A673 (cell line): ENCODE data around the gene CD9. TPM values are rescaled to one million over a fixed set of nuclear protein-coding genes. Genes with fewer than 3 reads are reported as not detected.

ENCODE experiments used
- BruUV-seq: library from RNA; stranded (reverse); fragments of 400-500 nt; replicated peaks from 2 replicates; lab custom pipeline; 2021; lab: Mats Ljungman, UMichigan
- CTCF ChIA-PET: fragments of 300-600 bp; sonication (Branson Sonifier 250); formaldehyde crosslinking; loops from one replicate; lab custom pipeline; 2022; ENCODE audit warnings: antibody characterized with exemption; lab: Charles Lee
- POLR2A ChIA-PET: fragments of 300-600 bp; sonication (Branson Sonifier 250); formaldehyde crosslinking; loops from one replicate; lab custom pipeline; 2022; ENCODE audit warnings: antibody characterized with exemption; ENCODE audit not compliant: low non-redundant PET; lab: Charles Lee
- DNase-seq: peaks from one replicate; pipeline ENCODE4 v3.0.0-alpha.2; 2015; ENCODE audit warnings: low spot score
- H3K27ac ChIP-seq: fragments of 200-600 bp; sonication (generic); 2 replicates; pipeline ENCODE4 v1.5.1; 2016; ENCODE audit warnings: mixed run types, low read depth, mild to moderate bottlenecking, mixed read lengths, antibody characterized with exemption, low read length; ENCODE audit not compliant: poor library complexity, severe bottlenecking
- H3K27me3 ChIP-seq: fragments of 200-600 bp; sonication (generic); replicated peaks from 2 replicates; pipeline ENCODE4 v1.6.1; 2017; ENCODE audit warnings: mixed run types, low read depth, mild to moderate bottlenecking, mixed read lengths, antibody characterized with exemption, low read length; ENCODE audit not compliant: insufficient read depth, poor library complexity
- H3K36me3 ChIP-seq: fragments of 200-600 bp; sonication (generic); 2 replicates; pipeline ENCODE4 v1.6.1; 2016; ENCODE audit warnings: mixed run types, mild to moderate bottlenecking, mixed read lengths, antibody characterized with exemption, low read length; ENCODE audit not compliant: insufficient read depth, poor library complexity, severe bottlenecking
- H3K4me1 ChIP-seq: fragments of 200-600 bp; sonication (generic); 2 replicates; pipeline ENCODE4 v1.6.1; 2017; ENCODE audit warnings: mixed run types, mild to moderate bottlenecking, mixed read lengths, antibody characterized with exemption, low read length; ENCODE audit not compliant: insufficient read depth, poor library complexity, severe bottlenecking
- H3K4me3 ChIP-seq: fragments of 200-600 bp; sonication (generic); 2 replicates; pipeline ENCODE4 v1.5.1; 2016; ENCODE audit warnings: low read depth, mixed run types, mild to moderate bottlenecking, mixed read lengths, low read length; ENCODE audit not compliant: poor library complexity, severe bottlenecking
- H3K9me3 ChIP-seq: fragments of 200-600 bp; sonication (generic); 2 replicates; pipeline ENCODE4 v1.6.1; 2016; ENCODE audit warnings: mixed run types, low read depth, mild to moderate bottlenecking, mixed read lengths, antibody characterized with exemption, low read length; ENCODE audit not compliant: poor library complexity, severe bottlenecking
- EZH2 ChIP-seq: fragments of 200-600 bp; sonication (generic); IDR thresholded peaks from 2 replicates; pipeline ENCODE4 v1.6.1; 2017; ENCODE audit warnings: borderline replicate concordance, low read depth, mild to moderate bottlenecking, mixed read lengths, antibody characterized with exemption, low read length; ENCODE audit not compliant: poor library complexity, severe bottlenecking
- intact Hi-C: fragments of 100-400 bp; cut with micrococcal nuclease; formaldehyde crosslinking; loops from one replicate; pipeline ENCODE4 v1.10.0; 2022; ENCODE audit not compliant: unreplicated experiment
- total RNA-seq: library from RNA; stranded (reverse); gene quantifications from 2 replicates; pipeline ENCODE4 v1.2.3, GENCODE V29; 2021
- TF ChIP-seq, protein P1 (sequence below): fragments of 300-800, 200-600 bp; sonication (generic); conservative IDR thresholded peaks from 2 replicates; pipeline ENCODE4 v1.5.1; 2017; ENCODE audit warnings: low read depth, mild to moderate bottlenecking, antibody characterized with exemption, low read length, moderate library complexity, mixed read lengths

CD9 gene
- total RNA-seq, 1 experiment from 2014 or later: 2.8 TPM

DNA sequence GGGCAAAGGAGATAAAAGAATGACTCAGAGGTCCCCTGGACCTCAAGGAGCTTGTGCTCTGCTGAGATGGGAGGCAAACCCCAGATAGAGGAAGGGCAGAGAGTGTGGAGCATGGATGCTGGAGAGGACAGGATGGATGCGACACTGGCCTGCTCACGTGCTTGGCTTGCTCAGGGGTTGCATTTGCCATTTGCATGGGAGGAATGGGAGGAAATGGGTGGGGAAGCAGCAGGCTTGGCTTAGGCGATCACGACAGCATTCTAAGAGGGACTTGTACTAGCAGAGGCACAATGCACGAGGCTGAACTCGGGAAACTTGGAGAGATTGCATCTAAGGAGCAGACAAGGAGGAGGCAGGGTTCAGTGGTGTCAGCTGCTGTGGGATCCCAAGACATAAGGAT lies 19.8 kb downstream of the CD9 start:
- Histone ChIP-seq H3K27ac (no peak overlapping the region), H3K9me3 (no peaks in the 10 kb centered on the region), H3K4me3 (no peak overlapping the region), H3K27me3 (no peaks in the 10 kb centered on the region), H3K4me1 (no peaks in the 10 kb centered on the region), H3K36me3 (no peaks in the 10 kb centered on the region)
- TF ChIP-seq, protein P1, sequence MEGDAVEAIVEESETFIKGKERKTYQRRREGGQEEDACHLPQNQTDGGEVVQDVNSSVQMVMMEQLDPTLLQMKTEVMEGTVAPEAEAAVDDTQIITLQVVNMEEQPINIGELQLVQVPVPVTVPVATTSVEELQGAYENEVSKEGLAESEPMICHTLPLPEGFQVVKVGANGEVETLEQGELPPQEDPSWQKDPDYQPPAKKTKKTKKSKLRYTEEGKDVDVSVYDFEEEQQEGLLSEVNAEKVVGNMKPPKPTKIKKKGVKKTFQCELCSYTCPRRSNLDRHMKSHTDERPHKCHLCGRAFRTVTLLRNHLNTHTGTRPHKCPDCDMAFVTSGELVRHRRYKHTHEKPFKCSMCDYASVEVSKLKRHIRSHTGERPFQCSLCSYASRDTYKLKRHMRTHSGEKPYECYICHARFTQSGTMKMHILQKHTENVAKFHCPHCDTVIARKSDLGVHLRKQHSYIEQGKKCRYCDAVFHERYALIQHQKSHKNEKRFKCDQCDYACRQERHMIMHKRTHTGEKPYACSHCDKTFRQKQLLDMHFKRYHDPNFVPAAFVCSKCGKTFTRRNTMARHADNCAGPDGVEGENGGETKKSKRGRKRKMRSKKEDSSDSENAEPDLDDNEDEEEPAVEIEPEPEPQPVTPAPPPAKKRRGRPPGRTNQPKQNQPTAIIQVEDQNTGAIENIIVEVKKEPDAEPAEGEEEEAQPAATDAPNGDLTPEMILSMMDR: no peak
- TF ChIP-seq EZH2: no peak
- DNase-seq: no peak
- ChIA-PET POLR2A (no interaction called here), CTCF (no interaction called here)
- intact Hi-C loops: no loop called here
- BruUV-seq: no TSS peak

DNA sequence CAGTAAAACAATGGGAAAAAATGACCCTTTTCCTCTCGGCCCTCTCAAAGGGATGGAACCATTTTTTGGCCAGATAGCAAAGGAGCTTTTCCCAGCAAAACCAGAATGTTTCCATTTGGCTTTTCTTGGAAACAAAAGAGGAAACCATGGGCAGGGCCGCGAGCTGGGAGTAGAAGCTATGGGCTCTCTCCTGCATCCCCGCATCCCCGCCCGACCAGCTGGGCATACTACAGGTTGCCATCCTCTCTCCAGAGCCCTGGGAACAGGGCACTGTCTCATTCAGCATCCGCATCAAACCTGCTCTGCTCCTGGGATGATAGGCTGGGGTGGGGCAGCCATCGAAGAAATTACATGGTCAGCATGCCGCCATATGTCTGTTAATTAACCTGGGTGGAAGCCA lies 20.9 kb downstream of the CD9 start:
- POLR2A ChIA-PET: no interaction called here
- no TSS peak for BruUV-seq
- no peak for DNase-seq
- no peaks in the 10 kb centered on the region for H3K27me3 ChIP-seq
- TF ChIP-seq, protein P1: no peak
- no peak for TF ChIP-seq EZH2
- no peak overlapping the region for H3K27ac ChIP-seq
- no peaks in the 10 kb centered on the region for H3K4me1 ChIP-seq
- CTCF ChIA-PET: no interaction called here
- no peaks in the 10 kb centered on the region for H3K9me3 ChIP-seq
- H3K4me3 ChIP-seq: no peak overlapping the region
- no peaks in the 10 kb centered on the region for H3K36me3 ChIP-seq
- intact Hi-C loops: no loop called here

DNA sequence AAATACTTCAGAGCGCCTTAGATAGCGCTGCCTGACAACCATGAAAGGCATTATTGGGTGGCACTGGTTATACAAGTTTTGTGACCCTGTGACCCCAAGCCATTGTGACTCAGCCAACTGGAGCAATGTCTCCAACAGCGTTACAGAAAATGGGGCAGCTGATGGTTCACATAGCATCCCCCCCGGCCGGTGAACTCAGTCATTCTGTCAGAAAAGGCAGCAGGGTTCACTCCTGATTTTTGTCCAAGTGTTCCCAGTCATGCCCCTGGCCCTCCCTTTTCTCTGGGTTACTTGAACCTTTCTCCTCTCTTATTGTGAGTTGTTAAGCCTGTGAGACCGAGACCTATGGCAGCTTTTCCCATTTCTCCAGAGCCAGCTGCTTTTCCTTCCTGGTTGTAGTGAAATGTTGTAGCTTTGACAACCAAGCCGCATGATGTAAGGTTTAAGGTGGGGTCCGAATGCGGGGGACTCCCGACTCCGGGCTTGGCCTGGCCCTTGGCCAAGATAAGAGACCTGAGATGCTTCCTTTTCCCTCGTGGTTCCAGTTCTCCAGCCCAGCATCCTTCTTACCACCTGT lies 22.0 kb downstream of the CD9 start:
- Histone ChIP-seq H3K9me3 (no peaks in the 10 kb centered on the region), H3K27ac (no peak overlapping the region), H3K27me3 (no peaks in the 10 kb centered on the region), H3K4me3 (no peak overlapping the region), H3K4me1 (no peaks in the 10 kb centered on the region), H3K36me3 (no peaks in the 10 kb centered on the region)
- no TSS peak for BruUV-seq
- DNase-seq: no peak
- TF ChIP-seq, protein P1: no peak
- TF ChIP-seq EZH2: no peak
- CTCF ChIA-PET: no interaction called here
- intact Hi-C loops: no loop called here
- POLR2A ChIA-PET: no interaction called here
